Gastroesophageal sphincter (tissue), 4 donors: ENCODE data around the gene LIF. TPM values are rescaled to one million over a fixed set of nuclear protein-coding genes. Genes with fewer than 3 reads are reported as not detected.

ENCODE experiments used
- ATAC-seq: fragments of 150-250 bp; one replicate; pipeline ENCODE4 v1.9.1; 2016; ENCODE audit warnings: mild to moderate bottlenecking, moderate library complexity
- H3K27ac ChIP-seq, 4 donors: fragments of 200-600 bp; sonication (generic) in 3 of 4; 1 replicate in 3 of 4; 2 replicates in 1 of 4; pipeline ENCODE4 v1.5.1; 2016 to 2019
- H3K27me3 ChIP-seq: fragments of 200-600 bp; sonication (generic); one replicate; pipeline ENCODE4 v1.5.1; 2019
- H3K36me3 ChIP-seq, 2 donors: fragments of 200-600 bp; sonication (generic); one replicate each; pipeline ENCODE4 v1.5.1; 2019; ENCODE audit warnings: control low read depth in 1 of 2
- H3K4me1 ChIP-seq, 3 donors: fragments of 200-600 bp; sonication (generic); 1 replicate in 2 of 3; 2 replicates in 1 of 3; pipeline ENCODE4 v1.5.1; 2016 to 2019; ENCODE audit warnings: control low read depth in 2 of 3
- H3K4me3 ChIP-seq, 2 donors: fragments of 200-600 bp; sonication (generic); one replicate each; pipeline ENCODE4 v1.5.1; 2019; ENCODE audit warnings: mild to moderate bottlenecking in 1 of 2, moderate library complexity in 1 of 2
- H3K9me3 ChIP-seq, 3 donors: fragments of 200-600 bp; sonication (generic); one replicate each; pipeline ENCODE4 v1.5.1; 2017 to 2019; ENCODE audit warnings: control low read depth in 2 of 3
- CTCF ChIP-seq, 4 experiments: fragments of 200-600 bp in 2 of 4; fragments of 450-650 bp in 2 of 4; sonication (generic) in 1 of 4; IDR thresholded peaks; one replicate each; pipeline ENCODE4 v1.5.1; 2017 to 2019; ENCODE audit warnings: antibody characterized with exemption in 4 of 4, mild to moderate bottlenecking in 2 of 4, moderate library complexity in 2 of 4
- EP300 ChIP-seq: sonication (generic); formaldehyde crosslinking; IDR thresholded peaks from one replicate; pipeline ENCODE4 v1.6.1; 2017; ENCODE audit warnings: antibody characterized with exemption, mild to moderate bottlenecking
- POLR2A ChIP-seq, 2 donors: fragments of 450-650 bp; IDR thresholded peaks; one replicate each; pipeline ENCODE4 v1.6.1; 2017; ENCODE audit warnings: antibody characterized with exemption in 2 of 2, mild to moderate bottlenecking in 2 of 2, moderate library complexity in 1 of 2
- POLR2AphosphoS5 ChIP-seq: sonication (generic); formaldehyde crosslinking; IDR thresholded peaks from one replicate; pipeline ENCODE4 v1.6.1; 2017; ENCODE audit warnings: antibody characterized with exemption
- WGBS, 2 donors: methylation state at CpG; one replicate each; pipeline ENCODE4 v1.1.5; 2018; ENCODE audit warnings: low coverage in 1 of 2; 5-methylcytosine and 5-hydroxymethylcytosine counted together
- total RNA-seq, 4 donors: library from RNA; depleted of rRNA; stranded (reverse); fragments of >200 nt; gene quantifications; one replicate each; pipeline ENCODE4 v1.1.0, GENCODE V29; 2016

The LIF gene
- total RNA-seq, 4 donors from 2014 or later = 0.58 to 15.8 (median 0.59) TPM; not detected in 1

- peak; percentile 22 for ATAC-seq
- Histone ChIP-seq H3K36me3 (no peaks in the 10 kb centered on the region), H3K27me3 (peaks cover 21% of the 10 kb centered on the region), H3K27ac (peak overlapping the region in 3 of 4 donors; percentile 6 to 43 (median 14)), H3K4me3 (no peak overlapping the region), H3K9me3 (no peaks in the 10 kb centered on the region), H3K4me1 (peaks cover 0 to 29% (median 10%) of the 10 kb centered on the region in 3 donors)
- WGBS, 2 donors = 10 to 60% methylated on average over 1 to 4 of the region's 22 CpGs
- TF ChIP-seq CTCF (IDR thresholded peaks at IDR 0.05) (no peak), EP300 (no peak)
Observed at GRCh38 chr22:30253205-30253852, 6.8 kb upstream of the LIF start.

- H3K4me3 ChIP-seq = no peak overlapping the region
- peak overlapping the region in 3 of 4 donors; percentile 6 to 43 (median 14) for H3K27ac ChIP-seq
- ATAC-seq = no peak
- WGBS, 2 donors = 49% methylated on average over 9 of the region's 22 CpGs; no CpG with 5 or more reads in 1 of the 2 donors
- no peak for TF ChIP-seq POLR2AphosphoS5
- TF ChIP-seq CTCF (IDR thresholded peaks at IDR 0.05) = no peak
- no peak for TF ChIP-seq EP300
- TF ChIP-seq POLR2A (IDR thresholded peaks at IDR 0.05) = no peak
- H3K27me3 ChIP-seq = peaks cover 28% of the 10 kb centered on the region
- no peaks in the 10 kb centered on the region for H3K9me3 ChIP-seq
- H3K36me3 ChIP-seq = no peaks in the 10 kb centered on the region
- H3K4me1 ChIP-seq = peaks cover 0 to 29% (median 10%) of the 10 kb centered on the region in 3 donors
Observed at GRCh38 chr22:30252411-30253204, 6.0 kb upstream of the LIF start.

- 30% methylated on average over 2 of the region's 10 CpGs; no CpG with 5 or more reads in 1 of the 2 donors for WGBS, 2 donors
- Histone ChIP-seq H3K36me3 (no peaks in the 10 kb centered on the region), H3K4me1 (peaks cover 0 to 36% (median 10%) of the 10 kb centered on the region in 3 donors), H3K27ac (peak overlapping the region in 1 of 4 donors; percentile 43), H3K9me3 (no peaks in the 10 kb centered on the region), H3K27me3 (peaks cover 33% of the 10 kb centered on the region), H3K4me3 (no peak overlapping the region)
- no peak for ATAC-seq
- TF ChIP-seq CTCF (IDR thresholded peaks at IDR 0.05) (no peak), POLR2AphosphoS5 (no peak), EP300 (no peak)
Observed at GRCh38 chr22:30251711-30252110, 5.2 kb upstream of the LIF start.

- ATAC-seq = no peak
- no peak overlapping the region for H3K4me3 ChIP-seq
- TF ChIP-seq CTCF (IDR thresholded peaks at IDR 0.05) (no peak), POLR2A (IDR thresholded peaks at IDR 0.05) (no peak), POLR2AphosphoS5 (no peak), EP300 (no peak)
- H3K27ac ChIP-seq = peak overlapping the region in 1 of 4 donors; percentile 43
- WGBS, 2 donors = 100% methylated on average over 1 of the region's 12 CpGs; no CpG with 5 or more reads in 1 of the 2 donors
- H3K4me1 ChIP-seq = peaks cover 0 to 37% (median 18%) of the 10 kb centered on the region in 3 donors
- H3K9me3 ChIP-seq = no peaks in the 10 kb centered on the region
- peaks cover 42% of the 10 kb centered on the region for H3K27me3 ChIP-seq
- no peaks in the 10 kb centered on the region for H3K36me3 ChIP-seq
Observed at GRCh38 chr22:30250661-30251267, 4.2 kb upstream of the LIF start.
